Thoracic aorta endothelial cell (primary cell): ENCODE results near the gene SERPINA1. TPM values are rescaled to one million over a fixed set of nuclear protein-coding genes. Genes with fewer than 3 reads are reported as not detected.

Experiments
- total RNA-seq: library from RNA; depleted of rRNA; stranded (reverse); fragments of >200 nt; gene quantifications from 2 replicates; pipeline ENCODE4 v1.2.3, GENCODE V29; 2012

SERPINA1 gene
- 0.13 TPM in 1 of 2 replicates, not detected in the other for total RNA-seq

GRCh38 chr14:94388384-94389103 is at the start of gene SERPINA1:
Gene SERPINA1, minus strand, starts transcription at chr14:94388602. Its CDS starts 5,365 bp downstream, at chr14:94383237.

GRCh38 chr14:94366146-94366915 is 22.1 kb downstream of the SERPINA1 start, which contains the start of gene SERPINA2:
Gene SERPINA2, minus strand, starts transcription at chr14:94366698.

Other genes with a start within 250 kb of the SERPINA1 start
- gene PPP4R4, start 214.3 kb downstream of the SERPINA1 start, total RNA-seq, result under 0.01 TPM in 2 replicates
- gene SERPINA10, start 95.3 kb downstream of the SERPINA1 start, total RNA-seq, result not detected in 2 replicates
- gene SERPINA6, start 65.3 kb downstream of the SERPINA1 start, total RNA-seq, result not detected in 2 replicates
- not detected in 2 replicates for gene SERPINA2, start 21.9 kb downstream of the SERPINA1 start, total RNA-seq
- gene SERPINA11, start 64.2 kb upstream of the SERPINA1 start, total RNA-seq, result not detected in 2 replicates
- not detected in 2 replicates for gene SERPINA9, start 87.6 kb upstream of the SERPINA1 start, total RNA-seq
- not detected in 2 replicates for gene SERPINA12, start 120.9 kb upstream of the SERPINA1 start, total RNA-seq
- not detected in 2 replicates for gene SERPINA4, start 172.8 kb upstream of the SERPINA1 start, total RNA-seq
- 0.53 TPM in 1 of 2 replicates, not detected in the other for gene SERPINA5, start 192.8 kb upstream of the SERPINA1 start, total RNA-seq
- 0.40 TPM in 1 of 2 replicates, not detected in the other for gene SERPINA3, start 223.8 kb upstream of the SERPINA1 start, total RNA-seq